Thoracic aorta (tissue), 2 donors: ENCODE results near the gene TRIM62. TPM values are rescaled to one million over a fixed set of nuclear protein-coding genes. Genes with fewer than 3 reads are reported as not detected.
A peak's percentile ranks its signal among the peaks of the same experiment; 100 is the strongest.

Source experiments
- ATAC-seq: fragments of 150-250 bp; one replicate; pipeline ENCODE4 v1.8.0; 2017; ENCODE audit warnings: low read depth; ENCODE audit not compliant: insufficient number of reproducible peaks, low FRiP score
- DNase-seq: peaks from one replicate; pipeline ENCODE4 v3.0.0-alpha.2; 2020; ENCODE audit warnings: low spot score
- H3K27ac ChIP-seq, 2 donors: fragments of 200-600 bp; sonication (generic); 1 replicate in 1 of 2; 2 replicates in 1 of 2; pipeline ENCODE4 v1.5.1; 2016; ENCODE audit warnings: mild to moderate bottlenecking in 2 of 2, moderate library complexity in 2 of 2
- H3K27me3 ChIP-seq: fragments of 200-600 bp; sonication (generic); replicated peaks from 2 replicates; pipeline ENCODE4 v1.6.0; 2016; ENCODE audit warnings: mild to moderate bottlenecking; ENCODE audit not compliant: insufficient read depth
- H3K36me3 ChIP-seq: fragments of 200-600 bp; sonication (generic); one replicate; pipeline ENCODE4 v1.5.1; 2016
- H3K4me1 ChIP-seq, 2 donors: fragments of 200-600 bp; sonication (generic); 1 replicate in 1 of 2; 2 replicates in 1 of 2; pipeline versions ENCODE4 v1.5.1 to v1.6.0; 2016; ENCODE audit warnings: low read depth in 2 of 2, mild to moderate bottlenecking in 1 of 2; ENCODE audit not compliant: control insufficient read depth in 1 of 2
- H3K4me3 ChIP-seq: fragments of 200-600 bp; sonication (generic); 2 replicates; pipeline ENCODE4 v1.5.1; 2016; ENCODE audit warnings: mild to moderate bottlenecking
- H3K9me3 ChIP-seq: fragments of 200-600 bp; sonication (generic); 2 replicates; pipeline ENCODE4 v1.5.1; 2016
- CTCF ChIP-seq: fragments of 200-600 bp; sonication (generic); IDR thresholded peaks from one replicate; pipeline ENCODE4 v1.5.1; 2019; ENCODE audit warnings: antibody characterized with exemption
- total RNA-seq, 2 donors: library from RNA; depleted of rRNA; stranded (reverse); fragments of >200 nt; gene quantifications; one replicate each; pipeline versions ENCODE4 v1.1.0 to v1.2.3, GENCODE V29; 2016

The TRIM62 gene
- 10 to 100 TPM; 13.0 to 14.0 TPM for total RNA-seq

GRCh38 chr1:33181921-33182341 lies at the start of gene TRIM62:
TRIM62 (minus strand) TSS chr1:33182043; CDS start chr1:33181432, 611 bp downstream.
- ATAC-seq: peak; percentile 57
- peak within 1 kb of the TSS; percentile 68 to 77 for H3K27ac ChIP-seq
- H3K27me3 ChIP-seq: no peaks in the 10 kb centered on the region
- peak within 1 kb of the TSS; percentile 89 for H3K4me3 ChIP-seq
- no peak for TF ChIP-seq CTCF
- no peaks in the 10 kb centered on the region for H3K36me3 ChIP-seq
- peaks cover 7 to 15% of the 10 kb centered on the region in 2 donors for H3K4me1 ChIP-seq
- DNase-seq: peak; percentile 51
- no peaks in the 10 kb centered on the region for H3K9me3 ChIP-seq

- H3K27ac ChIP-seq: no peak overlapping the region
- no peaks in the 10 kb centered on the region for H3K36me3 ChIP-seq
- DNase-seq (no peak), ATAC-seq (no peak)
- H3K9me3 ChIP-seq: no peaks in the 10 kb centered on the region
- H3K27me3 ChIP-seq: no peaks in the 10 kb centered on the region
- TF ChIP-seq CTCF: no peak
- H3K4me3 ChIP-seq: no peak overlapping the region
- no peaks in the 10 kb centered on the region for H3K4me1 ChIP-seq
These were observed 49.3 kb upstream of the TRIM62 start for GRCh38 chr1:33231166-33231565.

GRCh38 chr1:33228935-33229487 lies 47.2 kb upstream of the TRIM62 start:
- H3K27me3 ChIP-seq: no peaks in the 10 kb centered on the region
- TF ChIP-seq CTCF: no peak
- no peaks in the 10 kb centered on the region for H3K36me3 ChIP-seq
- ATAC-seq: no peak
- H3K4me3 ChIP-seq: no peak overlapping the region
- DNase-seq: no peak
- H3K27ac ChIP-seq: no peak overlapping the region
- peaks cover 3% of the 10 kb centered on the region for H3K9me3 ChIP-seq
- H3K4me1 ChIP-seq: no peaks in the 10 kb centered on the region

- no peak overlapping the region for H3K27ac ChIP-seq
- TF ChIP-seq CTCF: no peak
- DNase-seq (no peak), ATAC-seq (no peak)
- no peaks in the 10 kb centered on the region for H3K36me3 ChIP-seq
- H3K4me1 ChIP-seq: no peaks in the 10 kb centered on the region
- no peak overlapping the region for H3K4me3 ChIP-seq
- peaks cover 3% of the 10 kb centered on the region for H3K9me3 ChIP-seq
- no peaks in the 10 kb centered on the region for H3K27me3 ChIP-seq
These were observed 43.7 kb upstream of the TRIM62 start for GRCh38 chr1:33225586-33225985.

GRCh38 chr1:33224166-33224707 lies 42.4 kb upstream of the TRIM62 start:
- no peaks in the 10 kb centered on the region for H3K4me1 ChIP-seq
- no peaks in the 10 kb centered on the region for H3K27me3 ChIP-seq
- H3K9me3 ChIP-seq: peaks cover 3% of the 10 kb centered on the region
- no peak for DNase-seq
- no peak overlapping the region for H3K27ac ChIP-seq
- H3K36me3 ChIP-seq: no peaks in the 10 kb centered on the region
- TF ChIP-seq CTCF: no peak
- H3K4me3 ChIP-seq: no peak overlapping the region
- ATAC-seq: no peak
